Activated CD8-positive, alpha-beta memory T cell treated with anti-CD3 and anti-CD28 coated beads, Interleukin-2, amount 50 U/mL, for 1 hour (primary cell): Measurements from ENCODE around the gene TMEM101.
"Not testable (repeated sequence)": the region's sequence is repeated elsewhere in the genome, so short reads cannot be mapped to it uniquely, and the experiment has no call there.

Source experiments
- DNase-seq: peaks from one replicate; pipeline ENCODE4 v3.0.0-alpha.2; 2020; ENCODE audit errors: extremely low read depth

TMEM101 gene

GRCh38 chr17:43975898-43976297 is 38.9 kb downstream of the TMEM101 start:
- DNase-seq = no peak

GRCh38 chr17:43974382-43975266 is 40.1 kb downstream of the TMEM101 start:
- DNase-seq = no peak

- not testable (repeated sequence) for DNase-seq
Measured at GRCh38 chr17:43972444-43973212, 42.1 kb downstream of the TMEM101 start.

GRCh38 chr17:43971436-43971835 is 43.3 kb downstream of the TMEM101 start:
- not testable (repeated sequence) for DNase-seq

GRCh38 chr17:43970366-43970765 is 44.4 kb downstream of the TMEM101 start:
- no peak for DNase-seq

GRCh38 chr17:43967251-43967875 is 47.4 kb downstream of the TMEM101 start:
- no peak for DNase-seq

- DNase-seq = no peak
Measured at GRCh38 chr17:43966276-43966675, 48.5 kb downstream of the TMEM101 start.

- DNase-seq = no peak
Measured at GRCh38 chr17:43962479-43962878, 52.3 kb downstream of the TMEM101 start.

GRCh38 chr17:43961954-43962353 is 52.8 kb downstream of the TMEM101 start:
- DNase-seq = no peak

GRCh38 chr17:43961292-43961691 is 53.5 kb downstream of the TMEM101 start:
- not testable (repeated sequence) for DNase-seq
